CD14-positive monocyte (primary cell): Measurements from ENCODE around the gene SNX13. TPM values are rescaled to one million over a fixed set of nuclear protein-coding genes. Genes with fewer than 3 reads are reported as not detected.

Experiments
- DNase-seq, 3 donors: peaks; one replicate each; pipeline ENCODE4 v3.0.0-alpha.2; 2011 to 2022
- H2AFZ ChIP-seq: 2 replicates; pipeline ENCODE4 v1.6.0; 2012; ENCODE audit warnings: mild to moderate bottlenecking, low read depth, low read length, inconsistent platforms; ENCODE audit not compliant: insufficient read depth, poor library complexity, severe bottlenecking
- H3K27ac ChIP-seq, 2 donors: 1 replicate in 1 of 2; 2 replicates in 1 of 2; pipeline ENCODE4 v1.5.1; 2012 to 2013; ENCODE audit warnings: low read length in 2 of 2, control low read depth in 1 of 2, inconsistent platforms in 1 of 2, low read depth in 1 of 2, mild to moderate bottlenecking in 1 of 2
- H3K27me3 ChIP-seq, 2 donors: one replicate each; pipeline versions ENCODE4 v1.6.0 to v1.6.1; 2011 to 2013; ENCODE audit warnings: low read length in 2 of 2; ENCODE audit not compliant: control insufficient read depth in 2 of 2, insufficient read depth in 2 of 2
- H3K36me3 ChIP-seq, 2 donors: replicated peaks in 1 of 2; 1 replicate in 1 of 2; 2 replicates in 1 of 2; pipeline versions ENCODE4 v1.5.1 to v1.6.1; 2012 to 2013; ENCODE audit warnings: low read length in 2 of 2, control low read depth in 1 of 2, inconsistent platforms in 1 of 2, mild to moderate bottlenecking in 1 of 2; ENCODE audit not compliant: insufficient read depth in 2 of 2, control insufficient read depth in 1 of 2
- H3K4me1 ChIP-seq, 2 donors: 1 replicate in 1 of 2; 2 replicates in 1 of 2; pipeline versions ENCODE4 v1.5.1 to v1.6.1; 2012 to 2013; ENCODE audit warnings: low read length in 2 of 2, control low read depth in 1 of 2, inconsistent platforms in 1 of 2, mild to moderate bottlenecking in 1 of 2, moderate library complexity in 1 of 2; ENCODE audit not compliant: insufficient read depth in 2 of 2, control insufficient read depth in 1 of 2
- H3K4me2 ChIP-seq: replicated peaks from 2 replicates; pipeline ENCODE3; 2012; ENCODE audit warnings: low read length, moderate library complexity, mild to moderate bottlenecking; ENCODE audit not compliant: poor library complexity, severe bottlenecking; ENCODE audit errors: extremely low read depth
- H3K4me3 ChIP-seq, 3 experiments: fragments of 200-600 bp in 1 of 3; sonication (generic) in 1 of 3; replicated peaks in 1 of 3; 1 replicate in 2 of 3; 2 replicates in 1 of 3; pipeline ENCODE4 v1.5.1; 2011 to 2013; ENCODE audit warnings: low read length in 3 of 3, mild to moderate bottlenecking in 3 of 3, control low read depth in 2 of 3, low read depth in 2 of 3, inconsistent platforms in 1 of 3, moderate library complexity in 1 of 3
- H3K79me2 ChIP-seq: 2 replicates; pipeline ENCODE4 v1.6.0; 2012; ENCODE audit warnings: mild to moderate bottlenecking, control low read depth, inconsistent platforms, low read length, moderate library complexity; ENCODE audit not compliant: insufficient read depth
- H3K9ac ChIP-seq: 2 replicates; pipeline ENCODE4 v1.6.0; 2017; ENCODE audit warnings: low read length, mild to moderate bottlenecking; ENCODE audit not compliant: insufficient read depth, poor library complexity, severe bottlenecking
- H3K9me3 ChIP-seq, 2 donors: replicated peaks in 1 of 2; 1 replicate in 1 of 2; 2 replicates in 1 of 2; pipeline versions ENCODE4 v1.5.1 to v1.6.1; 2012 to 2013; ENCODE audit warnings: low read length in 2 of 2, control low read depth in 1 of 2; ENCODE audit not compliant: control insufficient read depth in 1 of 2, insufficient read depth in 1 of 2
- H4K20me1 ChIP-seq: 2 replicates; pipeline ENCODE4 v1.6.0; 2012; ENCODE audit warnings: mild to moderate bottlenecking, low read length, control low read depth, moderate library complexity; ENCODE audit not compliant: insufficient read depth
- H3K27ac Mint-ChIP-seq, 7 donors: one replicate each; pipeline ENCODE4 v1.8.0; 2020; ENCODE audit warnings: mild to moderate bottlenecking in 7 of 7, mixed read lengths in 7 of 7, moderate library complexity in 6 of 7, inconsistent platforms in 2 of 7
- H3K27me3 Mint-ChIP-seq, 3 donors: one replicate each; pipeline ENCODE4 v1.8.0; 2021 to 2022; ENCODE audit warnings: low read depth in 3 of 3, mild to moderate bottlenecking in 3 of 3, mixed read lengths in 3 of 3, moderate library complexity in 3 of 3, inconsistent platforms in 1 of 3
- H3K36me3 Mint-ChIP-seq, 2 donors: one replicate each; pipeline ENCODE4 v1.8.0; 2020; ENCODE audit warnings: mixed read lengths in 2 of 2, inconsistent platforms in 1 of 2, mild to moderate bottlenecking in 1 of 2
- H3K4me1 Mint-ChIP-seq: one replicate; pipeline ENCODE4 v1.8.0; 2020; ENCODE audit warnings: mild to moderate bottlenecking, mixed read lengths
- H3K4me3 Mint-ChIP-seq, 2 donors: one replicate each; pipeline ENCODE4 v1.8.0; 2020; ENCODE audit warnings: mild to moderate bottlenecking in 2 of 2, mixed read lengths in 2 of 2, moderate library complexity in 1 of 2
- H3K9me3 Mint-ChIP-seq, 7 donors: one replicate each; pipeline ENCODE4 v1.8.0; 2020 to 2022; ENCODE audit warnings: mixed read lengths in 7 of 7, mild to moderate bottlenecking in 6 of 7, moderate library complexity in 6 of 7, inconsistent platforms in 2 of 7
- WGBS: methylation state at CpG from one replicate; pipeline ENCODE4 v1.1.5; 2013; ENCODE audit warnings: missing lambda C conversion rate; ENCODE audit not compliant: insufficient coverage; 5-methylcytosine and 5-hydroxymethylcytosine counted together
- intact Hi-C, 2 donors: fragments of 100-400 bp; cut with micrococcal nuclease; formaldehyde crosslinking; loops; one replicate each; pipeline versions ENCODE4 v1.15.0 to v1.15.1; 2023
- polyA plus RNA-seq, 3 donors: library from polyadenylated mRNA; depleted of rRNA in 1 of 3; unstranded in 2 of 3; stranded (reverse) in 1 of 3; fragments of 300-500 nt in 2 of 3; fragments of >200 nt in 1 of 3; fragmentation: Illumina TruSeq in 2 of 3; gene quantifications; 1 replicate in 2 of 3; 2 replicates in 1 of 3; pipeline ENCODE4 v1.2.3, GENCODE V29; 2012 to 2021
- TF ChIP-seq, protein P1 (sequence below): fragments of 200-600 bp; IDR thresholded peaks from one replicate; pipeline ENCODE4 v1.8.0; 2022; ENCODE audit warnings: antibody characterized with exemption, mild to moderate bottlenecking

Gene SNX13
- polyA plus RNA-seq, 3 donors, result 12.1 to 31.3 (median 17.4) TPM

DNA sequence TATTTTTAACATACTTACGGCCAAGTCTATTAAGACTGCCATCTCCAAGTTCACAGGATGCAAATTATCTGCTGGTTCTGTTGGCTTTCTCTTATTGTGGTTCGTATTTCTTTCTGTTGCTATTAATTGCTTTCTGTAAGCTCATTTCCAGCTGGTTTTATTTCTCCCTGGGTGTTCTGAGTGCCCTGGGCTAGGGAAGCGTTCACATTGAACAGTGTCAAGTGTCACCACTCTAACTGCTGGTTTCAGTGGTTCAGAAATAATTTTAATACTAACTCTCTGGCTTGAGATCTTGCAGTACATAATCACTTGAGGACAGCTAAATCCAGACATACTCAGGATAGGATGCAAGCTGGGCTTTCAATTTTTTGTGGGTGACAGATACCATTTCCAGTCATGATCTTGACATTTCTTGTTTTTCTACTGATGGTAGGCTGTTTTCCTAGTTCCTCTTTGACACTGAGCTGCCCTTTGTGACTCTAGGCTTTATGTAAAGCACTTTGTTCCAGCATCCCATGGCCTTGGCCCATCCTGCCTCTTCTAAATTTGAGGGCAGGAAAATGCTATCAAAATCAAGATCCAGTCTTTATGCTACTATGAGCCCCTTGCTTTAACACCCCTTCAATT, 117.6 kb downstream of the SNX13 start:
- Histone ChIP-seq H3K79me2 (no peaks in the 10 kb centered on the region), H3K27ac (no peak overlapping the region), H4K20me1 (no peaks in the 10 kb centered on the region), H3K9me3 (no peaks in the 10 kb centered on the region), H3K4me1 (no peaks in the 10 kb centered on the region), H3K4me3 (no peak overlapping the region), H3K27me3 (no peaks in the 10 kb centered on the region), H3K9ac (no peak overlapping the region), H2AFZ (no peak overlapping the region), H3K36me3 (peaks cover 35 to 62% of the 10 kb centered on the region in 2 donors), H3K4me2 (no peak overlapping the region)
- peak overlapping the region in 1 of 7 donors; percentile 10 for H3K27ac Mint-ChIP-seq
- DNase-seq, result no peak
- intact Hi-C loops, result no loop called here
- H3K36me3 Mint-ChIP-seq, result peaks cover 46 to 50% of the 10 kb centered on the region in 2 donors
- no peaks in the 10 kb centered on the region for H3K27me3 Mint-ChIP-seq
- H3K4me3 Mint-ChIP-seq, result no peak overlapping the region
- WGBS, result 100% methylated on average over 2 of the region's 3 CpGs
- no peaks in the 10 kb centered on the region for H3K4me1 Mint-ChIP-seq
- H3K9me3 Mint-ChIP-seq, result no peaks in the 10 kb centered on the region
- TF ChIP-seq, protein P1, sequence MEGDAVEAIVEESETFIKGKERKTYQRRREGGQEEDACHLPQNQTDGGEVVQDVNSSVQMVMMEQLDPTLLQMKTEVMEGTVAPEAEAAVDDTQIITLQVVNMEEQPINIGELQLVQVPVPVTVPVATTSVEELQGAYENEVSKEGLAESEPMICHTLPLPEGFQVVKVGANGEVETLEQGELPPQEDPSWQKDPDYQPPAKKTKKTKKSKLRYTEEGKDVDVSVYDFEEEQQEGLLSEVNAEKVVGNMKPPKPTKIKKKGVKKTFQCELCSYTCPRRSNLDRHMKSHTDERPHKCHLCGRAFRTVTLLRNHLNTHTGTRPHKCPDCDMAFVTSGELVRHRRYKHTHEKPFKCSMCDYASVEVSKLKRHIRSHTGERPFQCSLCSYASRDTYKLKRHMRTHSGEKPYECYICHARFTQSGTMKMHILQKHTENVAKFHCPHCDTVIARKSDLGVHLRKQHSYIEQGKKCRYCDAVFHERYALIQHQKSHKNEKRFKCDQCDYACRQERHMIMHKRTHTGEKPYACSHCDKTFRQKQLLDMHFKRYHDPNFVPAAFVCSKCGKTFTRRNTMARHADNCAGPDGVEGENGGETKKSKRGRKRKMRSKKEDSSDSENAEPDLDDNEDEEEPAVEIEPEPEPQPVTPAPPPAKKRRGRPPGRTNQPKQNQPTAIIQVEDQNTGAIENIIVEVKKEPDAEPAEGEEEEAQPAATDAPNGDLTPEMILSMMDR, result no peak

GRCh38 chr7:17816903-17817302, 123.4 kb downstream of the SNX13 start:
- Histone ChIP-seq H3K36me3 (peaks cover 52 to 61% of the 10 kb centered on the region in 2 donors), H2AFZ (no peak overlapping the region), H3K4me3 (no peak overlapping the region), H4K20me1 (no peaks in the 10 kb centered on the region), H3K9me3 (peaks cover 2 to 7% of the 10 kb centered on the region in 2 donors), H3K4me2 (no peak overlapping the region), H3K79me2 (no peaks in the 10 kb centered on the region), H3K27me3 (no peaks in the 10 kb centered on the region), H3K27ac (no peak overlapping the region), H3K4me1 (no peaks in the 10 kb centered on the region), H3K9ac (no peak overlapping the region)
- no peak for DNase-seq
- intact Hi-C loops, result no loop called here
- H3K27me3 Mint-ChIP-seq, result no peaks in the 10 kb centered on the region
- no peak overlapping the region for H3K4me3 Mint-ChIP-seq
- TF ChIP-seq, protein P1, result no peak
- no peak overlapping the region for H3K27ac Mint-ChIP-seq
- peaks cover 42 to 48% of the 10 kb centered on the region in 2 donors for H3K36me3 Mint-ChIP-seq
- H3K4me1 Mint-ChIP-seq, result no peaks in the 10 kb centered on the region
- no CpG with 5 or more reads among the region's 3 CpGs for WGBS
- H3K9me3 Mint-ChIP-seq, result peaks cover 6 to 10% (median 7%) of the 10 kb centered on the region in 7 donors
